ENCODE data around the gene MARF1. TPM values are rescaled to one million over a fixed set of nuclear protein-coding genes. Genes with fewer than 3 reads are reported as not detected.
"Not testable (repeated sequence)": the region's sequence is repeated elsewhere in the genome, so short reads cannot be mapped to it uniquely, and the experiment has no call there.

The MARF1 gene
- total RNA-seq, 1 donor from 2014 or later = 46.0 TPM

DNA sequence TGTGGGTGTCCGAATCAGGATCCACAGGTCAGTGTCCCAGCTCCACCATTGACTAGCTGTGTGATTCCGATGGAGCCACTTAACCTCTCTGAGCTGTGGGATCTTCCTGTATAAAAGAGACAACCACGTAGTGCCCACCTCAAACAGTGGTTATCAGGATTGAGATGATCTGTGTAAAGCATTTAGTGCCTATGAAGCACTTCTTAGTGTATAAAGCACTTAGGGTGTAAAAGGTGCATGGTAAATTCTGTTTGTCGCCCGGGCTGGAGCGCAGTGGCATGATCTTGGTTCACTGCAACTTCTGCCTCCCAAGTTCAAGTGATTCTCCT lies 95.2 kb downstream of the MARF1 start:
- no peak overlapping the region for H3K27ac ChIP-seq (replicated peaks)
- no peaks in the 10 kb centered on the region for H3K27me3 ChIP-seq (ENCODE audit: low read depth)
- intact Hi-C loops (cut with micrococcal nuclease) = no loop called here
- DNase-seq = no peak
- no peak overlapping the region for H3K4me3 ChIP-seq
- no peaks in the 10 kb centered on the region for H3K36me3 ChIP-seq
- H3K4me1 ChIP-seq = peaks cover 12% of the 10 kb centered on the region
- TF ChIP-seq, protein P1, sequence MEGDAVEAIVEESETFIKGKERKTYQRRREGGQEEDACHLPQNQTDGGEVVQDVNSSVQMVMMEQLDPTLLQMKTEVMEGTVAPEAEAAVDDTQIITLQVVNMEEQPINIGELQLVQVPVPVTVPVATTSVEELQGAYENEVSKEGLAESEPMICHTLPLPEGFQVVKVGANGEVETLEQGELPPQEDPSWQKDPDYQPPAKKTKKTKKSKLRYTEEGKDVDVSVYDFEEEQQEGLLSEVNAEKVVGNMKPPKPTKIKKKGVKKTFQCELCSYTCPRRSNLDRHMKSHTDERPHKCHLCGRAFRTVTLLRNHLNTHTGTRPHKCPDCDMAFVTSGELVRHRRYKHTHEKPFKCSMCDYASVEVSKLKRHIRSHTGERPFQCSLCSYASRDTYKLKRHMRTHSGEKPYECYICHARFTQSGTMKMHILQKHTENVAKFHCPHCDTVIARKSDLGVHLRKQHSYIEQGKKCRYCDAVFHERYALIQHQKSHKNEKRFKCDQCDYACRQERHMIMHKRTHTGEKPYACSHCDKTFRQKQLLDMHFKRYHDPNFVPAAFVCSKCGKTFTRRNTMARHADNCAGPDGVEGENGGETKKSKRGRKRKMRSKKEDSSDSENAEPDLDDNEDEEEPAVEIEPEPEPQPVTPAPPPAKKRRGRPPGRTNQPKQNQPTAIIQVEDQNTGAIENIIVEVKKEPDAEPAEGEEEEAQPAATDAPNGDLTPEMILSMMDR (IDR thresholded peaks at IDR 0.05; ENCODE audit: borderline replicate concordance) = no peak
- peaks cover 12% of the 10 kb centered on the region for H3K9me3 ChIP-seq (replicated peaks)

DNA sequence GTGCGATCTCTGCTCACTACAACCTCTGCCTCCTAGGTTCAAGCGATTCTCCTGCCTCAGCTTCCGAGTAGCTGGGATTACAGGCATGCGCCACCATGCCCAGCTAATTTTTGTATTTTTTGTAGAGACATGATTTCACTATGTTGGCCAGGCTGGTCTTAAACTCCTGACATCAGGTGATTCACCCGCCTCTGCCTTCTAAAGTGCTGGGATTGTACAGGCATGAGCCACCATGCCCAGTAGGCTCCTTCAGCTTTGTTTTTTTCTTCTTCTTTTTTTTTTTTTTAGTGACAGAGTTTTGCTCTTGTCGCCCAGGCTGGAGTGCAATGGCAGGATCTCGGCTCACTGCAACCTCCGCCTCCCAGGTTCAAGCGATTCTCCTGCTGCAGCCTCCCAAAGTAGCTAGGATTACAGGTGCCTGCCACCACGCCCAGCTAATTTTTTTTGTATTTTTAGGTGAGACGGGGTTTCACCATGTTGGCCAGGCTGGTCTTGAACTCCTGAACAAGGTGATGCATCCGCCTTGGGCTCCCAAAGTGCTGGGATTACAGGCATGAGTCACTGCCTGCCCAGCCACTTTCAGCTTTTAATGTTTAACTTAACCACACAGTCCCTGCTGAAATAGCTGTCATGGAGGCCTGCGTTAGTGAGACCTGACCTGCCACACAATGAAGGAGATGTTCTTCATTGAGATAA lies 95.7 kb downstream of the MARF1 start:
- H3K36me3 ChIP-seq; H3K27ac ChIP-seq (replicated peaks); intact Hi-C loops (cut with micrococcal nuclease); DNase-seq; H3K4me3 ChIP-seq; H3K27me3 ChIP-seq (ENCODE audit: low read depth): not testable (repeated sequence)
- peaks cover 12% of the 10 kb centered on the region for H3K4me1 ChIP-seq
- H3K9me3 ChIP-seq (replicated peaks) = peaks cover 15% of the 10 kb centered on the region

- intact Hi-C loops (cut with micrococcal nuclease) = no loop called here
Measured at GRCh38 chr16:15545544-15545943, 97.4 kb downstream of the MARF1 start.

GRCh38 chr16:15544405-15544804 lies 98.5 kb downstream of the MARF1 start:
- Histone ChIP-seq H3K9me3 (replicated peaks) (peaks cover 15% of the 10 kb centered on the region), H3K4me1 (no peaks in the 10 kb centered on the region), H3K4me3 (no peak overlapping the region), H3K27me3 (ENCODE audit: low read depth) (no peaks in the 10 kb centered on the region), H3K27ac (replicated peaks) (no peak overlapping the region), H3K36me3 (no peaks in the 10 kb centered on the region)
- intact Hi-C loops (cut with micrococcal nuclease) = no loop called here
- DNase-seq = no peak
- TF ChIP-seq, protein P1 (IDR thresholded peaks at IDR 0.05; ENCODE audit: borderline replicate concordance) = no peak

More at GRCh38 chr16:15545544-15545943, 97.4 kb downstream of the MARF1 start:
- H3K9me3 ChIP-seq (replicated peaks) = peaks cover 15% of the 10 kb centered on the region
- DNase-seq = no peak
- TF ChIP-seq, protein P1 (IDR thresholded peaks at IDR 0.05; ENCODE audit: borderline replicate concordance) = no peak
- no peak overlapping the region for H3K27ac ChIP-seq (replicated peaks)
- H3K4me1 ChIP-seq = peaks cover 2% of the 10 kb centered on the region
- H3K27me3 ChIP-seq (ENCODE audit: low read depth) = no peaks in the 10 kb centered on the region
- H3K4me3 ChIP-seq = no peak overlapping the region
- no peaks in the 10 kb centered on the region for H3K36me3 ChIP-seq

Other genes starting within 250 kb of the MARF1 start
- gene MPV17L, start 247.4 kb downstream of the MARF1 start, total RNA-seq = 7.0 TPM
- 75.3 TPM for gene BMERB1, start 208.6 kb downstream of the MARF1 start, total RNA-seq
- 16.3 TPM for gene NDE1, start 7.1 kb upstream of the MARF1 start, total RNA-seq
- 15.6 TPM for gene MYH11, start 213.9 kb upstream of the MARF1 start, total RNA-seq
- gene CEP20, start 245.4 kb upstream of the MARF1 start, total RNA-seq = 30.7 TPM

Measured in left ventricle myocardium inferior (tissue), 1 donor.